WTC11 (cell line): ENCODE data around the gene PRDX2. TPM values are rescaled to one million over a fixed set of nuclear protein-coding genes. Genes with fewer than 3 reads are reported as not detected.
"Not testable (repeated sequence)": the region's sequence is repeated elsewhere in the genome, so short reads cannot be mapped to it uniquely, and the experiment has no call there.

Source experiments
- ATAC-seq: fragments of 200-7000 bp; cut with Tn5 transposase; 2 replicates; pipeline ENCODE4 v1.10.0; 2021; ENCODE audit warnings: mild to moderate bottlenecking, moderate library complexity
- CTCF ChIA-PET: fragments of 300-600 bp; sonication (Branson Sonifier 250); formaldehyde crosslinking; loops from one replicate; lab custom pipeline; 2021; ENCODE audit warnings: antibody characterized with exemption; lab: Charles Lee
- POLR2A ChIA-PET: fragments of 350-600 bp; sonication (Branson Sonifier 250); formaldehyde crosslinking; loops from one replicate; lab custom pipeline; 2021; ENCODE audit warnings: antibody characterized with exemption; lab: Charles Lee
- DNase-seq: peaks from one replicate; pipeline ENCODE4 v3.0.0; 2021; ENCODE audit warnings: low spot score
- H3K27ac Mint-ChIP-seq: 2 replicates; pipeline ENCODE4 v1.8.0; 2021; ENCODE audit warnings: mixed read lengths
- H3K27me3 Mint-ChIP-seq: 2 replicates; pipeline ENCODE4 v1.8.0; 2021; ENCODE audit warnings: low read depth, mild to moderate bottlenecking, moderate library complexity, mixed read lengths
- H3K36me3 Mint-ChIP-seq: 2 replicates; pipeline ENCODE4 v1.8.0; 2021; ENCODE audit warnings: mixed read lengths
- H3K4me1 Mint-ChIP-seq: 2 replicates; pipeline ENCODE4 v1.8.0; 2022; ENCODE audit warnings: mixed read lengths
- H3K4me3 Mint-ChIP-seq: 2 replicates; pipeline ENCODE4 v1.8.0; 2021; ENCODE audit warnings: mild to moderate bottlenecking, moderate library complexity, mixed read lengths
- H3K9me3 Mint-ChIP-seq: 2 replicates; pipeline ENCODE4 v1.8.0; 2021; ENCODE audit warnings: mixed read lengths
- ATF2 ChIP-seq: sonication (generic); formaldehyde crosslinking; IDR thresholded peaks from 2 replicates; pipeline ENCODE4 v1.8.1; 2022; ENCODE audit warnings: low read depth, missing genetic modification reagents, borderline replicate concordance
- FOXP4 ChIP-seq: sonication (generic); formaldehyde crosslinking; IDR thresholded peaks from 2 replicates; pipeline ENCODE4 v1.8.0; 2022; ENCODE audit warnings: mild to moderate bottlenecking, missing genetic modification reagents
- PRDM15 ChIP-seq: sonication (generic); formaldehyde crosslinking; IDR thresholded peaks from 2 replicates; pipeline ENCODE4 v1.8.0; 2022; ENCODE audit warnings: missing genetic modification reagents
- RORB ChIP-seq: fragments of 250-450 bp; sonication (Bioruptor Pico); IDR thresholded peaks from 2 replicates; pipeline ENCODE4 v1.9.0; 2021; ENCODE audit warnings: mild to moderate bottlenecking
- TEAD1 ChIP-seq: sonication (generic); formaldehyde crosslinking; IDR thresholded peaks from 2 replicates; pipeline ENCODE4 v1.8.0; 2022; ENCODE audit warnings: mild to moderate bottlenecking, missing genetic modification reagents
- USF2 ChIP-seq: sonication (generic); formaldehyde crosslinking; IDR thresholded peaks from 2 replicates; pipeline ENCODE4 v1.8.1; 2023; ENCODE audit warnings: mild to moderate bottlenecking, missing genetic modification reagents, moderate library complexity
- ZNF121 ChIP-seq: sonication (generic); formaldehyde crosslinking; IDR thresholded peaks from 2 replicates; pipeline ENCODE4 v1.8.0; 2023; ENCODE audit warnings: missing genetic modification reagents
- ZNF232 ChIP-seq: sonication (generic); formaldehyde crosslinking; IDR thresholded peaks from 2 replicates; pipeline ENCODE4 v1.8.0; 2022; ENCODE audit warnings: mild to moderate bottlenecking, missing genetic modification reagents
- ZNF416 ChIP-seq: fragments of 250-450 bp; sonication (Bioruptor Pico); IDR thresholded peaks from 2 replicates; pipeline ENCODE4 v1.9.0; 2021; ENCODE audit warnings: mild to moderate bottlenecking, inconsistent platforms
- ZNF423 ChIP-seq: fragments of 250-450 bp; sonication (Bioruptor Pico); IDR thresholded peaks from 2 replicates; pipeline ENCODE4 v2.1.2; 2022; ENCODE audit warnings: mild to moderate bottlenecking, moderate library complexity
- ZSCAN18 ChIP-seq: fragments of 250-450 bp; sonication (Bioruptor Pico); IDR thresholded peaks from 2 replicates; pipeline ENCODE4 v2.1.2; 2022; ENCODE audit warnings: mild to moderate bottlenecking, moderate library complexity
- total RNA-seq: library from RNA; stranded (reverse); gene quantifications from 3 replicates; pipeline ENCODE4 v1.2.3, GENCODE V29; 2021

PRDX2 gene
- total RNA-seq, 1 experiment from 2014 or later = 378 TPM

GRCh38 chr19:12847159-12848139 is 45.8 kb upstream of the PRDX2 start (continued):
- TF ChIP-seq FOXP4 (CRISPR knock-in tag) = peak; percentile 38; the same call in 1 of the 2 replicates
- no peak for TF ChIP-seq PRDM15
- 0 out of 2 replicates have a peak, but pooled peaks have one; percentile 2 for TF ChIP-seq ZNF121 (CRISPR knock-in tag)
- TF ChIP-seq TEAD1 (CRISPR knock-in tag) = 0 out of 2 replicates have a peak, but pooled peaks have one; percentile 14
- TF ChIP-seq USF2 (CRISPR knock-in tag) = peak; percentile 80

- not testable (repeated sequence) for ATAC-seq, H3K9me3 Mint-ChIP-seq, H3K4me3 Mint-ChIP-seq, DNase-seq, H3K27ac Mint-ChIP-seq
- H3K27me3 Mint-ChIP-seq = peaks cover 21% of the 10 kb centered on the region
- H3K36me3 Mint-ChIP-seq = peaks cover 12% of the 10 kb centered on the region
- H3K4me1 Mint-ChIP-seq = peaks cover 11% of the 10 kb centered on the region
- POLR2A ChIA-PET = interaction anchor here (0.6 to 1.1 kb wide), 3 partner anchors 11 to 165 kb away, joined by 3 to 5 read pairs (median 4); partner anchors contain the start of gene DHPS
- CTCF ChIA-PET = interaction anchor here (0.6 to 3.6 kb wide), 24 partner anchors 7 to 207 kb away, joined by 3 to 103 read pairs (median 10); partner anchors contain the start of genes DNASE2, GCDH, HOOK2 and JUNB
These were observed 45.0 kb upstream of the PRDX2 start for GRCh38 chr19:12846613-12847012.

GRCh38 chr19:12843999-12844732 is 42.6 kb upstream of the PRDX2 start:
- Mint-ChIP-seq H3K4me3 (no peak overlapping the region), H3K9me3 (no peaks in the 10 kb centered on the region), H3K4me1 (peaks cover 28% of the 10 kb centered on the region), H3K36me3 (peaks cover 12% of the 10 kb centered on the region), H3K27me3 (peaks cover 25% of the 10 kb centered on the region), H3K27ac (no peak overlapping the region)
- ChIA-PET CTCF (interaction anchor here (0.8 to 1.1 kb wide), 2 partner anchors 41 to 83 kb away, joined by 4 to 6 read pairs; no protein-coding TSS in a partner anchor), POLR2A (no interaction called here)
- DNase-seq = no peak
- ATAC-seq = no peak
- no peak for TF ChIP-seq ATF2 (CRISPR knock-in tag)
- TF ChIP-seq RORB (CRISPR knock-in tag) = no peak
- TF ChIP-seq ZSCAN18 (CRISPR knock-in tag) = no peak
- TF ChIP-seq ZNF423 = no peak
- TF ChIP-seq ZNF232 = no peak
- TF ChIP-seq ZNF416 = no peak
